Prostate gland (tissue), 2 donors: Measurements from ENCODE around the gene NUDT11. TPM values are rescaled to one million over a fixed set of nuclear protein-coding genes. Genes with fewer than 3 reads are reported as not detected.
A peak's percentile ranks its signal among the peaks of the same experiment; 100 is the strongest.

ENCODE experiments used
- DNase-seq: peaks from one replicate; pipeline ENCODE4 v3.0.0-alpha.2; 2019; ENCODE audit warnings: low spot score
- H3K27ac ChIP-seq, 2 donors: fragments of 200-600 bp; sonication (generic); 2 replicates each; pipeline ENCODE4 v1.5.1; 2017 to 2019
- H3K27me3 ChIP-seq: fragments of 200-600 bp; sonication (generic); replicated peaks from 2 replicates; pipeline ENCODE4 v1.5.1; 2019; ENCODE audit not compliant: insufficient read depth
- H3K36me3 ChIP-seq, 2 donors: fragments of 200-600 bp; sonication (generic); 1 replicate in 1 of 2; 2 replicates in 1 of 2; pipeline versions ENCODE4 v1.5.1 to v1.8.1; 2017 to 2019
- H3K4me1 ChIP-seq: fragments of 200-600 bp; sonication (generic); replicated peaks from 2 replicates; pipeline ENCODE4 v1.5.1; 2019
- H3K4me3 ChIP-seq, 2 donors: fragments of 200-600 bp; sonication (generic); 2 replicates each; pipeline ENCODE4 v1.5.1; 2017 to 2019
- H3K9me3 ChIP-seq: fragments of 200-600 bp; sonication (generic); 2 replicates; pipeline ENCODE4 v1.5.1; 2017
- POLR2A ChIP-seq: fragments of 450-650 bp; IDR thresholded peaks from one replicate; pipeline ENCODE4 v1.6.1; 2016; ENCODE audit warnings: antibody characterized with exemption, mild to moderate bottlenecking
- POLR2AphosphoS5 ChIP-seq: sonication (generic); formaldehyde crosslinking; IDR thresholded peaks from one replicate; pipeline ENCODE4 v1.6.1; 2017; ENCODE audit warnings: antibody characterized with exemption
- WGBS: methylation state at CpG from one replicate; pipeline ENCODE4 v1.1.5; 2018; 5-methylcytosine and 5-hydroxymethylcytosine counted together
- intact Hi-C: fragments of 100-400 bp; cut with DNase I; formaldehyde crosslinking; loops from one replicate; pipeline ENCODE4 v1.14.2; 2022
- total RNA-seq, 2 donors: library from RNA; depleted of rRNA; stranded (reverse); fragments of >200 nt; gene quantifications; one replicate each; pipeline ENCODE4 v1.1.0, GENCODE V29; 2016
- TF ChIP-seq, protein P1 (sequence below), 4 experiments: fragments of 200-600 bp in 2 of 4; fragments of 450-650 bp in 2 of 4; sonication (generic) in 2 of 4; IDR thresholded peaks; 1 replicate in 3 of 4; 2 replicates in 1 of 4; pipeline ENCODE4 v1.5.1; 2016 to 2019; ENCODE audit warnings: antibody characterized with exemption in 4 of 4, mild to moderate bottlenecking in 2 of 4, moderate library complexity in 2 of 4

NUDT11 gene
- total RNA-seq, 2 donors from 2014 or later: 3.6 to 114 TPM

- Histone ChIP-seq H3K9me3 (no peaks in the 10 kb centered on the region), H3K27ac (no peak overlapping the region), H3K27me3 (no peaks in the 10 kb centered on the region), H3K4me3 (no peak overlapping the region), H3K36me3 (no peaks in the 10 kb centered on the region), H3K4me1 (no peaks in the 10 kb centered on the region)
- DNase-seq: no peak
- TF ChIP-seq, protein P1, sequence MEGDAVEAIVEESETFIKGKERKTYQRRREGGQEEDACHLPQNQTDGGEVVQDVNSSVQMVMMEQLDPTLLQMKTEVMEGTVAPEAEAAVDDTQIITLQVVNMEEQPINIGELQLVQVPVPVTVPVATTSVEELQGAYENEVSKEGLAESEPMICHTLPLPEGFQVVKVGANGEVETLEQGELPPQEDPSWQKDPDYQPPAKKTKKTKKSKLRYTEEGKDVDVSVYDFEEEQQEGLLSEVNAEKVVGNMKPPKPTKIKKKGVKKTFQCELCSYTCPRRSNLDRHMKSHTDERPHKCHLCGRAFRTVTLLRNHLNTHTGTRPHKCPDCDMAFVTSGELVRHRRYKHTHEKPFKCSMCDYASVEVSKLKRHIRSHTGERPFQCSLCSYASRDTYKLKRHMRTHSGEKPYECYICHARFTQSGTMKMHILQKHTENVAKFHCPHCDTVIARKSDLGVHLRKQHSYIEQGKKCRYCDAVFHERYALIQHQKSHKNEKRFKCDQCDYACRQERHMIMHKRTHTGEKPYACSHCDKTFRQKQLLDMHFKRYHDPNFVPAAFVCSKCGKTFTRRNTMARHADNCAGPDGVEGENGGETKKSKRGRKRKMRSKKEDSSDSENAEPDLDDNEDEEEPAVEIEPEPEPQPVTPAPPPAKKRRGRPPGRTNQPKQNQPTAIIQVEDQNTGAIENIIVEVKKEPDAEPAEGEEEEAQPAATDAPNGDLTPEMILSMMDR (IDR thresholded peaks at IDR 0.05): no peak
- TF ChIP-seq POLR2A (no peak), POLR2AphosphoS5 (no peak)
- WGBS: 97% methylated on average over 4 of the region's 4 CpGs
- intact Hi-C loops: loop anchor here (5.0 kb wide), 1 partner anchor 316 kb away; no protein-coding TSS in a partner anchor
Measured at GRCh38 chrX:51463322-51463721, 33.1 kb downstream of the NUDT11 start.

GRCh38 chrX:51461053-51462044, 35.0 kb downstream of the NUDT11 start:
- intact Hi-C loops: loop anchor here (5.0 kb wide), 1 partner anchor 314 kb away; no protein-coding TSS in a partner anchor
- Histone ChIP-seq H3K27me3 (no peaks in the 10 kb centered on the region), H3K27ac (no peak overlapping the region), H3K36me3 (no peaks in the 10 kb centered on the region), H3K4me3 (no peak overlapping the region), H3K9me3 (no peaks in the 10 kb centered on the region), H3K4me1 (no peaks in the 10 kb centered on the region)
- DNase-seq: no peak
- no peak for TF ChIP-seq POLR2AphosphoS5
- TF ChIP-seq POLR2A: no peak
- TF ChIP-seq, protein P1 (IDR thresholded peaks at IDR 0.05): peak; percentile 49 to 61 (median 52)
- 49% methylated on average over 15 of the region's 15 CpGs for WGBS

- WGBS: 21% methylated on average over 1 of the region's 1 CpG
- Histone ChIP-seq H3K4me3 (no peak overlapping the region), H3K9me3 (no peaks in the 10 kb centered on the region), H3K27me3 (no peaks in the 10 kb centered on the region), H3K4me1 (no peaks in the 10 kb centered on the region), H3K36me3 (no peaks in the 10 kb centered on the region), H3K27ac (no peak overlapping the region)
- TF ChIP-seq POLR2AphosphoS5: no peak
- TF ChIP-seq, protein P1 (IDR thresholded peaks at IDR 0.05): peak in 2 of 4 experiments; percentile 3 to 11
- intact Hi-C loops: no loop called here
- no peak for DNase-seq
Measured at GRCh38 chrX:51459125-51459524, 37.3 kb downstream of the NUDT11 start.

GRCh38 chrX:51456814-51457213, 39.6 kb downstream of the NUDT11 start:
- DNase-seq: no peak
- H3K4me1 ChIP-seq: no peaks in the 10 kb centered on the region
- peak overlapping the region in 1 of 2 donors; percentile 5 for H3K4me3 ChIP-seq
- intact Hi-C loops: no loop called here
- TF ChIP-seq, protein P1 (IDR thresholded peaks at IDR 0.05): peak in 2 of 4 experiments; percentile 33 to 43
- TF ChIP-seq POLR2AphosphoS5: no peak
- H3K36me3 ChIP-seq: no peaks in the 10 kb centered on the region
- peak overlapping the region; percentile 19 to 42 for H3K27ac ChIP-seq
- H3K27me3 ChIP-seq: no peaks in the 10 kb centered on the region
- 0% methylated on average over 1 of the region's 1 CpG for WGBS
- no peaks in the 10 kb centered on the region for H3K9me3 ChIP-seq

DNA sequence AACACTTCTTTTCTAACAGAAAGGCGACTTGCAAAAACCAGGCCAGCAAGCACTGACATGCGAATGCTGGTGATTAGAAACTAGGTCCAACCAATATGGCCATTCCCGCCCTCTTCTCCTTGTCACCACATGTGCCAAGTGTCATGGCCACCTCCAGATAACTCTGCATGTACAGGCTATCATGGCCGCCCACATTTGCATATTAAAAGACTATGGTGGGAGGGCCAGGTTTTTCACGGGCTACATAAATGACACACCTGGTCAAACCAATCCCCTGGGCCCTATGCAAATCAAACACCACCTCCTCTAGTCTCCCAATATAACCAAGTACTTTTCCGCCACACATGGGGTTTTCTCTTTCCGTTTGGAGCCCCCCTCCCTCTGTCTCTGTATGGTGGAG, 40.1 kb downstream of the NUDT11 start:
- Histone ChIP-seq H3K36me3 (no peaks in the 10 kb centered on the region), H3K9me3 (no peaks in the 10 kb centered on the region), H3K27me3 (no peaks in the 10 kb centered on the region), H3K4me3 (peak overlapping the region in 1 of 2 donors; percentile 5), H3K27ac (peak overlapping the region; percentile 19 to 42), H3K4me1 (no peaks in the 10 kb centered on the region)
- 39% methylated on average over 7 of the region's 7 CpGs for WGBS
- intact Hi-C loops: no loop called here
- peak; percentile 16 for TF ChIP-seq POLR2AphosphoS5
- TF ChIP-seq, protein P1 (IDR thresholded peaks at IDR 0.05): no peak
- peak; percentile 58 for DNase-seq
